GM12878 (cell line): Measurements from ENCODE around the gene GPR108. TPM values are rescaled to one million over a fixed set of nuclear protein-coding genes. Genes with fewer than 3 reads are reported as not detected.

Source experiments
- ATAC-seq: fragments of 200-7000 bp; cut with Tn5 transposase; 3 replicates; pipeline ENCODE4 v1.9.1; 2020; ENCODE audit warnings: mild to moderate bottlenecking, moderate library complexity
- BruUV-seq: library from RNA; stranded (reverse); fragments of 400-500 nt; replicated peaks from 2 replicates; lab custom pipeline; 2021; lab: Mats Ljungman, UMichigan
- CTCF ChIA-PET: fragments of 300-600 bp; sonication (Branson Sonifier 250); formaldehyde crosslinking; extraction: SDS; loops from one replicate; lab custom pipeline; 2021; ENCODE audit warnings: inconsistent platforms; lab: Yijun Ruan, JAX
- POLR2A ChIA-PET: fragments of 350-600 bp; formaldehyde crosslinking; extraction: SDS; loops from one replicate; lab custom pipeline; 2021; ENCODE audit warnings: inconsistent platforms; lab: Charles Lee
- RAD21 ChIA-PET: fragments of 300-600 bp; sonication (Branson Sonifier 250); formaldehyde crosslinking; loops from one replicate; lab custom pipeline; 2023; ENCODE audit warnings: antibody characterized with exemption; ENCODE audit not compliant: unreplicated experiment; lab: Charles Lee
- SMC1A ChIA-PET: fragments of 300-600 bp; sonication (Branson Sonifier 250); formaldehyde crosslinking; loops from one replicate; lab custom pipeline; 2023; ENCODE audit not compliant: unreplicated experiment, uncharacterized antibody; lab: Charles Lee
- DNase-seq: peaks from one replicate; pipeline ENCODE4 v3.0.0-alpha.2; 2011; ENCODE audit warnings: low read depth, low spot score
- FAIRE-seq: peaks from 3 replicates; lab custom pipeline; 2011; peaks lifted over from hg19 to GRCh38; lab: Jason Lieb, UNC
- H2AFZ ChIP-seq: 2 replicates; pipeline ENCODE4 v1.6.0; 2011; ENCODE audit warnings: low read depth, low read length, control low read depth; ENCODE audit not compliant: control insufficient read depth
- H3K27ac ChIP-seq: 2 replicates; pipeline ENCODE4 v1.5.1; 2011; ENCODE audit warnings: control low read depth; ENCODE audit not compliant: control insufficient read depth, insufficient read depth
- H3K27me3 ChIP-seq, 2 experiments: replicated peaks in 1 of 2; 2 replicates each; pipeline versions ENCODE4 v1.6.0 to v1.6.1; 2011; ENCODE audit warnings: low read length in 1 of 2; ENCODE audit not compliant: control insufficient read depth in 2 of 2, insufficient read depth in 2 of 2
- H3K36me3 ChIP-seq, 2 experiments: 2 replicates each; pipeline ENCODE4 v1.5.1; 2011; ENCODE audit warnings: low read length in 1 of 2; ENCODE audit not compliant: control insufficient read depth in 2 of 2, insufficient read depth in 2 of 2
- H3K4me1 ChIP-seq: 2 replicates; pipeline ENCODE4 v1.6.1; 2011; ENCODE audit warnings: mild to moderate bottlenecking, low read length, moderate library complexity, mixed read lengths; ENCODE audit not compliant: control insufficient read depth, insufficient read depth
- H3K4me2 ChIP-seq: 2 replicates; pipeline ENCODE4 v1.6.0; 2011; ENCODE audit warnings: control low read depth; ENCODE audit not compliant: control insufficient read depth, insufficient read depth
- H3K4me3 ChIP-seq: fragments of 200-600 bp; sonication (generic); 2 replicates; pipeline ENCODE4 v1.5.1; 2016
- H3K79me2 ChIP-seq: 2 replicates; pipeline ENCODE4 v1.6.0; 2011; ENCODE audit warnings: low read length; ENCODE audit not compliant: control insufficient read depth, insufficient read depth
- H3K9ac ChIP-seq: 2 replicates; pipeline ENCODE4 v1.8.0; 2011; ENCODE audit warnings: low read length, control low read depth, mixed read lengths; ENCODE audit not compliant: control insufficient read depth, insufficient read depth
- H3K9me3 ChIP-seq: replicated peaks from 3 replicates; pipeline ENCODE4 v1.5.1; 2011; ENCODE audit warnings: mild to moderate bottlenecking, low read length; ENCODE audit not compliant: control insufficient read depth, insufficient read depth
- H4K20me1 ChIP-seq: 2 replicates; pipeline ENCODE4 v1.6.0; 2011; ENCODE audit not compliant: control insufficient read depth, insufficient read depth
- E2F8 ChIP-seq: fragments of 450-650 bp; IDR thresholded peaks from 2 replicates; pipeline ENCODE4 v1.6.1; 2018; ENCODE audit warnings: mild to moderate bottlenecking, low read depth, moderate library complexity; ENCODE audit not compliant: partially characterized antibody
- EGR1 ChIP-seq, 2 experiments: IDR thresholded peaks; 1 replicate in 1 of 2; 2 replicates in 1 of 2; pipeline ENCODE4 v1.6.1; 2011 to 2012; ENCODE audit warnings: low read depth in 2 of 2, low read length in 2 of 2, borderline replicate concordance in 1 of 2, mild to moderate bottlenecking in 1 of 2, moderate library complexity in 1 of 2
- FOXK2 ChIP-seq: fragments of 450-650 bp; IDR thresholded peaks from 2 replicates; pipeline ENCODE4 v1.6.1; 2017; ENCODE audit warnings: mild to moderate bottlenecking, moderate library complexity
- HDGF ChIP-seq: fragments of 450-650 bp; IDR thresholded peaks from 2 replicates; pipeline ENCODE4 v1.6.1; 2016; ENCODE audit warnings: antibody characterized with exemption
- JUNB ChIP-seq: IDR thresholded peaks from 2 replicates; pipeline ENCODE4 v1.6.1; 2016; ENCODE audit warnings: antibody characterized with exemption, mild to moderate bottlenecking
- JUND ChIP-seq: IDR thresholded peaks from 2 replicates; pipeline ENCODE4 v1.6.1; 2012; ENCODE audit warnings: low read depth, mild to moderate bottlenecking, low read length, improper control_type of control experiment, moderate library complexity
- MEF2B ChIP-seq: fragments of 450-650 bp; IDR thresholded peaks from 2 replicates; pipeline ENCODE4 v1.6.1; 2018; ENCODE audit warnings: mild to moderate bottlenecking, moderate library complexity; ENCODE audit not compliant: partially characterized antibody, poor library complexity, severe bottlenecking
- NFIC ChIP-seq: IDR thresholded peaks from 2 replicates; pipeline ENCODE4 v1.6.1; 2012; ENCODE audit warnings: low read depth, mild to moderate bottlenecking, inconsistent platforms, low read length, moderate library complexity
- PML ChIP-seq: IDR thresholded peaks from 2 replicates; pipeline ENCODE4 v1.6.1; 2012; ENCODE audit warnings: low read length, inconsistent platforms
- POLR2AphosphoS2 ChIP-seq: IDR thresholded peaks from 2 replicates; pipeline ENCODE4 v1.6.1; 2011; ENCODE audit warnings: low read depth, mild to moderate bottlenecking, low read length, improper control_type of control experiment, moderate library complexity
- RAD51 ChIP-seq: fragments of 450-650 bp; IDR thresholded peaks from 2 replicates; pipeline ENCODE4 v1.6.1; 2016; ENCODE audit warnings: moderate library complexity, mild to moderate bottlenecking, inconsistent platforms
- SIX5 ChIP-seq: IDR thresholded peaks from 2 replicates; pipeline ENCODE4 v1.6.1; 2011; ENCODE audit warnings: mild to moderate bottlenecking, low read depth, low read length, moderate library complexity; ENCODE audit not compliant: severe bottlenecking
- SMARCA5 ChIP-seq: fragments of 450-650 bp; IDR thresholded peaks from 2 replicates; pipeline ENCODE4 v1.6.1; 2017; ENCODE audit warnings: mild to moderate bottlenecking
- SUZ12 ChIP-seq: fragments of 200-600 bp; sonication (generic); IDR thresholded peaks from one replicate; pipeline ENCODE4 v1.6.1; 2018; ENCODE audit warnings: antibody characterized with exemption, mild to moderate bottlenecking; ENCODE audit not compliant: unreplicated experiment
- TAF1 ChIP-seq: IDR thresholded peaks from 2 replicates; pipeline ENCODE4 v1.6.1; 2011; ENCODE audit warnings: mild to moderate bottlenecking, low read depth, low read length, borderline replicate concordance
- WGBS: methylation state at CpG from one replicate; pipeline ENCODE4 v1.1.6; 2016; ENCODE audit warnings: low lambda C conversion rate; ENCODE audit not compliant: insufficient replicate concordance, insufficient coverage; ENCODE audit errors: missing lambda C conversion rate; 5-methylcytosine and 5-hydroxymethylcytosine counted together
- in situ Hi-C: fragments of 300-500 bp; cut with MboI; formaldehyde crosslinking; loops from 9 replicates; pipeline ENCODE4 v1.14.3; 2018; ENCODE audit warnings: mixed read lengths
- intact Hi-C: fragments of 100-400 bp; cut with micrococcal nuclease; formaldehyde crosslinking; loops from one replicate; pipeline ENCODE4 v1.14.2; 2022; ENCODE audit not compliant: unreplicated experiment
- polyA plus RNA-seq, 11 experiments: library from polyadenylated mRNA; depleted of rRNA in 4 of 11; unstranded in 6 of 11; stranded (reverse) in 5 of 11; fragments of >200 nt; fragmentation: Nextera tagmentation in 4 of 11; fragmentation: Illumina TruSeq in 1 of 11; extraction: Ambion mirVana in 4 of 11; extraction: Trizol in 1 of 11; gene quantifications; 1 replicate in 1 of 11; 2 replicates in 10 of 11; pipeline versions ENCODE4 v1.2.1 to v1.2.3, GENCODE V29; 2011 to 2016; ENCODE audit warnings: inconsistent platforms in 2 of 11, missing spikeins in 2 of 11, low read depth in 1 of 11
- total RNA-seq, 4 experiments: library from RNA; depleted of rRNA in 3 of 4; stranded (reverse); fragments of >200 nt in 3 of 4; fragmentation: Illumina TruSeq in 1 of 4; extraction: Trizol in 1 of 4; gene quantifications; 2 replicates each; pipeline versions ENCODE4 v1.2.1 to v1.2.3, GENCODE V29; 2013 to 2021

Gene GPR108
- total and polyA plus RNA-seq, 10 of the 15 experiments (the other 5 are each of a cell fraction or from before 2014, with no cell fraction given) = 4.4 to 87.2 (median 57.1) TPM

- H3K9me3 ChIP-seq = no peaks in the 10 kb centered on the region
- no peak overlapping the region for H3K4me2 ChIP-seq
- no peaks in the 10 kb centered on the region for H3K36me3 ChIP-seq
- no peak overlapping the region for H3K9ac ChIP-seq
- no peaks in the 10 kb centered on the region for H3K79me2 ChIP-seq
- in situ Hi-C loops = no loop called here
- FAIRE-seq (no peak), ATAC-seq (no peak), DNase-seq (no peak)
- WGBS = 8% methylated on average over 2 of the region's 3 CpGs
- H4K20me1 ChIP-seq = no peaks in the 10 kb centered on the region
- H3K27ac ChIP-seq = no peak overlapping the region
- no peaks in the 10 kb centered on the region for H3K4me1 ChIP-seq
- ChIA-PET RAD21 (no interaction called here), POLR2A (no interaction called here), SMC1A (no interaction called here)
- no peaks in the 10 kb centered on the region; a peak in 2 of 4 replicates for H3K27me3 ChIP-seq
- BruUV-seq = no TSS peak
- H3K4me3 ChIP-seq = no peak overlapping the region
- TF ChIP-seq JUNB (no peak), POLR2AphosphoS2 (no peak), MEF2B (no peak), RAD51 (no peak), HDGF (no peak), EGR1 (IDR thresholded peaks at IDR 0.05; ENCODE audit: borderline replicate concordance in 1 of 2, low read depth in 2 of 2, low read length in 2 of 2) (no peak), E2F8 (no peak), JUND (no peak), SUZ12 (no peak), SMARCA5 (no peak), NFIC (no peak), SIX5 (no peak), PML (no peak), FOXK2 (no peak), TAF1 (no peak)
- TF ChIP-seq, all 136 proteins: peak for 0
- intact Hi-C loops = no loop called here
- no peak overlapping the region for H2AFZ ChIP-seq
- CTCF ChIA-PET = no interaction called here
Observed at GRCh38 chr19:6706633-6706958, 30.8 kb downstream of the GPR108 start.
